NCI-H1930 (cell line): ENCODE measurements around the gene MYEOV.

Experiments
- DNase-seq, 2 experiments: peaks; one replicate each; lab custom pipeline; 2025; lab: John Stamatoyannopoulos, UW

The MYEOV gene

GRCh38 chr11:69293819-69294505, at the start of gene MYEOV:
Gene MYEOV, plus strand, starts transcription at chr11:69294155. Its CDS starts 1,200 bp downstream, at chr11:69295355.
- DNase-seq = no peak

- DNase-seq = no peak
Measured at GRCh38 chr11:69244266-69244665, 49.7 kb upstream of the MYEOV start.

GRCh38 chr11:69245041-69245440, 48.9 kb upstream of the MYEOV start:
- no peak for DNase-seq

GRCh38 chr11:69245491-69246345, 48.2 kb upstream of the MYEOV start:
- DNase-seq = no peak

GRCh38 chr11:69249311-69250185, 44.4 kb upstream of the MYEOV start:
- DNase-seq = no peak

GRCh38 chr11:69250186-69251056, 43.5 kb upstream of the MYEOV start:
- DNase-seq = no peak

GRCh38 chr11:69251057-69251393, 42.9 kb upstream of the MYEOV start:
- DNase-seq = no peak

GRCh38 chr11:69251639-69252489, 42.1 kb upstream of the MYEOV start:
- DNase-seq = no peak

- DNase-seq = no peak
Measured at GRCh38 chr11:69252490-69252837, 41.5 kb upstream of the MYEOV start.

GRCh38 chr11:69253028-69253427, 40.9 kb upstream of the MYEOV start:
- no peak for DNase-seq

- no peak for DNase-seq
Measured at GRCh38 chr11:69257134-69257533, 36.8 kb upstream of the MYEOV start.

- no peak for DNase-seq
Measured at GRCh38 chr11:69257838-69258658, 35.9 kb upstream of the MYEOV start.

GRCh38 chr11:69259096-69259495, 34.9 kb upstream of the MYEOV start:
- DNase-seq = no peak

GRCh38 chr11:69260622-69261021, 33.3 kb upstream of the MYEOV start:
- DNase-seq = no peak

- no peak for DNase-seq
Measured at GRCh38 chr11:69261116-69261515, 32.8 kb upstream of the MYEOV start.

GRCh38 chr11:69262918-69263735, 30.8 kb upstream of the MYEOV start:
- no peak for DNase-seq

- no peak for DNase-seq
Measured at GRCh38 chr11:69263736-69264052, 30.3 kb upstream of the MYEOV start.

- no peak for DNase-seq
Measured at GRCh38 chr11:69264486-69264885, 29.5 kb upstream of the MYEOV start.

GRCh38 chr11:69265210-69265609, 28.7 kb upstream of the MYEOV start:
- DNase-seq = no peak
